CD14-positive monocyte (primary cell): Measurements from ENCODE around the gene SDF4. TPM values are rescaled to one million over a fixed set of nuclear protein-coding genes. Genes with fewer than 3 reads are reported as not detected.

Experiments
- DNase-seq, 3 donors: peaks; one replicate each; pipeline ENCODE4 v3.0.0-alpha.2; 2011 to 2022
- H2AFZ ChIP-seq: 2 replicates; pipeline ENCODE4 v1.6.0; 2012; ENCODE audit warnings: mild to moderate bottlenecking, low read depth, low read length, inconsistent platforms; ENCODE audit not compliant: insufficient read depth, poor library complexity, severe bottlenecking
- H3K27ac ChIP-seq, 2 donors: 1 replicate in 1 of 2; 2 replicates in 1 of 2; pipeline ENCODE4 v1.5.1; 2012 to 2013; ENCODE audit warnings: low read length in 2 of 2, control low read depth in 1 of 2, inconsistent platforms in 1 of 2, low read depth in 1 of 2, mild to moderate bottlenecking in 1 of 2
- H3K27me3 ChIP-seq, 2 donors: one replicate each; pipeline versions ENCODE4 v1.6.0 to v1.6.1; 2011 to 2013; ENCODE audit warnings: low read length in 2 of 2; ENCODE audit not compliant: control insufficient read depth in 2 of 2, insufficient read depth in 2 of 2
- H3K36me3 ChIP-seq, 2 donors: replicated peaks in 1 of 2; 1 replicate in 1 of 2; 2 replicates in 1 of 2; pipeline versions ENCODE4 v1.5.1 to v1.6.1; 2012 to 2013; ENCODE audit warnings: low read length in 2 of 2, control low read depth in 1 of 2, inconsistent platforms in 1 of 2, mild to moderate bottlenecking in 1 of 2; ENCODE audit not compliant: insufficient read depth in 2 of 2, control insufficient read depth in 1 of 2
- H3K4me1 ChIP-seq, 2 donors: 1 replicate in 1 of 2; 2 replicates in 1 of 2; pipeline versions ENCODE4 v1.5.1 to v1.6.1; 2012 to 2013; ENCODE audit warnings: low read length in 2 of 2, control low read depth in 1 of 2, inconsistent platforms in 1 of 2, mild to moderate bottlenecking in 1 of 2, moderate library complexity in 1 of 2; ENCODE audit not compliant: insufficient read depth in 2 of 2, control insufficient read depth in 1 of 2
- H3K4me2 ChIP-seq: replicated peaks from 2 replicates; pipeline ENCODE3; 2012; ENCODE audit warnings: low read length, moderate library complexity, mild to moderate bottlenecking; ENCODE audit not compliant: poor library complexity, severe bottlenecking; ENCODE audit errors: extremely low read depth
- H3K4me3 ChIP-seq, 3 experiments: fragments of 200-600 bp in 1 of 3; sonication (generic) in 1 of 3; replicated peaks in 1 of 3; 1 replicate in 2 of 3; 2 replicates in 1 of 3; pipeline ENCODE4 v1.5.1; 2011 to 2013; ENCODE audit warnings: low read length in 3 of 3, mild to moderate bottlenecking in 3 of 3, control low read depth in 2 of 3, low read depth in 2 of 3, inconsistent platforms in 1 of 3, moderate library complexity in 1 of 3
- H3K79me2 ChIP-seq: 2 replicates; pipeline ENCODE4 v1.6.0; 2012; ENCODE audit warnings: mild to moderate bottlenecking, control low read depth, inconsistent platforms, low read length, moderate library complexity; ENCODE audit not compliant: insufficient read depth
- H3K9ac ChIP-seq: 2 replicates; pipeline ENCODE4 v1.6.0; 2017; ENCODE audit warnings: low read length, mild to moderate bottlenecking; ENCODE audit not compliant: insufficient read depth, poor library complexity, severe bottlenecking
- H3K9me3 ChIP-seq, 2 donors: replicated peaks in 1 of 2; 1 replicate in 1 of 2; 2 replicates in 1 of 2; pipeline versions ENCODE4 v1.5.1 to v1.6.1; 2012 to 2013; ENCODE audit warnings: low read length in 2 of 2, control low read depth in 1 of 2; ENCODE audit not compliant: control insufficient read depth in 1 of 2, insufficient read depth in 1 of 2
- H4K20me1 ChIP-seq: 2 replicates; pipeline ENCODE4 v1.6.0; 2012; ENCODE audit warnings: mild to moderate bottlenecking, low read length, control low read depth, moderate library complexity; ENCODE audit not compliant: insufficient read depth
- H3K27ac Mint-ChIP-seq, 7 donors: one replicate each; pipeline ENCODE4 v1.8.0; 2020; ENCODE audit warnings: mild to moderate bottlenecking in 7 of 7, mixed read lengths in 7 of 7, moderate library complexity in 6 of 7, inconsistent platforms in 2 of 7
- H3K27me3 Mint-ChIP-seq, 3 donors: one replicate each; pipeline ENCODE4 v1.8.0; 2021 to 2022; ENCODE audit warnings: low read depth in 3 of 3, mild to moderate bottlenecking in 3 of 3, mixed read lengths in 3 of 3, moderate library complexity in 3 of 3, inconsistent platforms in 1 of 3
- H3K36me3 Mint-ChIP-seq, 2 donors: one replicate each; pipeline ENCODE4 v1.8.0; 2020; ENCODE audit warnings: mixed read lengths in 2 of 2, inconsistent platforms in 1 of 2, mild to moderate bottlenecking in 1 of 2
- H3K4me1 Mint-ChIP-seq: one replicate; pipeline ENCODE4 v1.8.0; 2020; ENCODE audit warnings: mild to moderate bottlenecking, mixed read lengths
- H3K4me3 Mint-ChIP-seq, 2 donors: one replicate each; pipeline ENCODE4 v1.8.0; 2020; ENCODE audit warnings: mild to moderate bottlenecking in 2 of 2, mixed read lengths in 2 of 2, moderate library complexity in 1 of 2
- H3K9me3 Mint-ChIP-seq, 7 donors: one replicate each; pipeline ENCODE4 v1.8.0; 2020 to 2022; ENCODE audit warnings: mixed read lengths in 7 of 7, mild to moderate bottlenecking in 6 of 7, moderate library complexity in 6 of 7, inconsistent platforms in 2 of 7
- CTCF ChIP-seq: fragments of 200-600 bp; IDR thresholded peaks from one replicate; pipeline ENCODE4 v1.8.0; 2022; ENCODE audit warnings: antibody characterized with exemption, mild to moderate bottlenecking
- WGBS: methylation state at CpG from one replicate; pipeline ENCODE4 v1.1.5; 2013; ENCODE audit warnings: missing lambda C conversion rate; ENCODE audit not compliant: insufficient coverage; 5-methylcytosine and 5-hydroxymethylcytosine counted together
- intact Hi-C, 2 donors: fragments of 100-400 bp; cut with micrococcal nuclease; formaldehyde crosslinking; loops; one replicate each; pipeline versions ENCODE4 v1.15.0 to v1.15.1; 2023
- polyA plus RNA-seq, 3 donors: library from polyadenylated mRNA; depleted of rRNA in 1 of 3; unstranded in 2 of 3; stranded (reverse) in 1 of 3; fragments of 300-500 nt in 2 of 3; fragments of >200 nt in 1 of 3; fragmentation: Illumina TruSeq in 2 of 3; gene quantifications; 1 replicate in 2 of 3; 2 replicates in 1 of 3; pipeline ENCODE4 v1.2.3, GENCODE V29; 2012 to 2021

SDF4 gene
- polyA plus RNA-seq, 3 donors = 81.7 to 98.9 (median 89.0) TPM

- WGBS = no CpG with 5 or more reads among the region's 11 CpGs
- Histone ChIP-seq H3K4me2 (no peak overlapping the region), H3K79me2 (no peaks in the 10 kb centered on the region), H3K9me3 (no peaks in the 10 kb centered on the region), H2AFZ (no peak overlapping the region), H3K36me3 (no peaks in the 10 kb centered on the region), H3K27me3 (peaks cover 0 to 8% of the 10 kb centered on the region in 2 donors), H3K4me1 (no peaks in the 10 kb centered on the region), H3K4me3 (no peak overlapping the region), H4K20me1 (no peaks in the 10 kb centered on the region), H3K9ac (no peak overlapping the region), H3K27ac (no peak overlapping the region)
- intact Hi-C loops = no loop called here
- Mint-ChIP-seq H3K4me3 (no peak overlapping the region), H3K9me3 (peaks cover 0 to 2% (median 0%) of the 10 kb centered on the region in 7 donors), H3K27me3 (peaks cover 0 to 40% (median 1%) of the 10 kb centered on the region in 3 donors), H3K36me3 (no peaks in the 10 kb centered on the region), H3K27ac (no peak overlapping the region), H3K4me1 (no peaks in the 10 kb centered on the region)
- DNase-seq = no peak
- no peak for TF ChIP-seq CTCF
These were observed 8.5 kb upstream of the SDF4 start for GRCh38 chr1:1240348-1240732.

- H4K20me1 ChIP-seq = no peaks in the 10 kb centered on the region
- Mint-ChIP-seq H3K9me3 (peaks cover 0 to 2% (median 0%) of the 10 kb centered on the region in 7 donors), H3K27me3 (peaks cover 0 to 38% (median 1%) of the 10 kb centered on the region in 3 donors), H3K27ac (no peak overlapping the region), H3K4me3 (no peak overlapping the region), H3K4me1 (no peaks in the 10 kb centered on the region), H3K36me3 (no peaks in the 10 kb centered on the region)
- H3K79me2 ChIP-seq = no peaks in the 10 kb centered on the region
- no peak overlapping the region for H3K4me3 ChIP-seq
- no peak overlapping the region for H3K4me2 ChIP-seq
- no peaks in the 10 kb centered on the region for H3K4me1 ChIP-seq
- H3K36me3 ChIP-seq = no peaks in the 10 kb centered on the region
- H3K9me3 ChIP-seq = no peaks in the 10 kb centered on the region
- no peak overlapping the region for H2AFZ ChIP-seq
- TF ChIP-seq CTCF = no peak
- intact Hi-C loops = loop anchor here in 1 of 2 donors (10.0 kb wide), 1 partner anchor 205 kb away; no protein-coding TSS in a partner anchor
- H3K27ac ChIP-seq = no peak overlapping the region
- WGBS = 64% methylated on average over 22 of the region's 30 CpGs
- no peak overlapping the region for H3K9ac ChIP-seq
- DNase-seq = no peak
- peaks cover 0 to 6% of the 10 kb centered on the region in 2 donors for H3K27me3 ChIP-seq
These were observed 8.0 kb upstream of the SDF4 start for GRCh38 chr1:1239614-1240347.
